H1 (cell line): ENCODE results near the gene CTNND2. TPM values are rescaled to one million over a fixed set of nuclear protein-coding genes. Genes with fewer than 3 reads are reported as not detected.

ENCODE experiments used
- CTCF ChIA-PET: fragments of 300-600 bp; sonication (Branson Sonifier 250); formaldehyde crosslinking; loops from one replicate; lab custom pipeline; 2021; ENCODE audit not compliant: partially characterized antibody; lab: Charles Lee
- POLR2A ChIA-PET: fragments of 300-600 bp; sonication (Branson Sonifier 250); formaldehyde crosslinking; loops from one replicate; lab custom pipeline; 2021; ENCODE audit warnings: inconsistent platforms; ENCODE audit not compliant: partially characterized antibody; lab: Charles Lee
- DNase-seq, 2 experiments: peaks; one replicate each; pipeline versions ENCODE4 v3.0.0 to v3.0.0-alpha.2; 2010 to 2022; ENCODE audit warnings: low spot score in 2 of 2, low read depth in 1 of 2, mixed read lengths in 1 of 2
- FAIRE-seq: peaks from 2 replicates; lab custom pipeline; 2011; peaks lifted over from hg19 to GRCh38; lab: Jason Lieb, UNC
- H2AFZ ChIP-seq: 2 replicates; pipeline ENCODE4 v1.8.1; 2012; ENCODE audit warnings: low read length, inconsistent platforms
- H2AK5ac ChIP-seq: 2 replicates; pipeline ENCODE4 v1.6.1; 2013; ENCODE audit warnings: low read depth, low read length
- H2BK120ac ChIP-seq: replicated peaks from 2 replicates; pipeline ENCODE3; 2013; ENCODE audit warnings: low read depth, low read length, inconsistent platforms
- H2BK12ac ChIP-seq: 2 replicates; pipeline ENCODE4 v1.6.1; 2013; ENCODE audit warnings: low read depth, low read length
- H2BK15ac ChIP-seq: 2 replicates; pipeline ENCODE4 v1.6.1; 2013; ENCODE audit warnings: low read length
- H2BK20ac ChIP-seq: 2 replicates; pipeline ENCODE4 v1.6.1; 2013; ENCODE audit warnings: low read length
- H2BK5ac ChIP-seq: 2 replicates; pipeline ENCODE4 v1.6.1; 2013; ENCODE audit warnings: low read depth, low read length
- H3K14ac ChIP-seq: 2 replicates; pipeline ENCODE4 v1.6.1; 2013; ENCODE audit warnings: inconsistent platforms; ENCODE audit not compliant: insufficient read length
- H3K18ac ChIP-seq: 2 replicates; pipeline ENCODE4 v1.6.1; 2013; ENCODE audit warnings: low read length; ENCODE audit errors: extremely low read depth
- H3K23ac ChIP-seq: 2 replicates; pipeline ENCODE4 v1.6.1; 2013; ENCODE audit warnings: inconsistent platforms; ENCODE audit not compliant: insufficient read length
- H3K23me2 ChIP-seq: 2 replicates; pipeline ENCODE4 v1.6.1; 2013; ENCODE audit warnings: low read depth, low read length
- H3K27ac ChIP-seq: 2 replicates; pipeline ENCODE4 v1.6.1; 2011; ENCODE audit warnings: low read depth, low read length, inconsistent platforms
- H3K27me3 ChIP-seq, 4 experiments: replicated peaks in 1 of 4; 1 replicate in 1 of 4; 2 replicates in 3 of 4; pipeline versions ENCODE4 v1.6.1 to v1.8.1; 2011 to 2013; ENCODE audit warnings: low read length in 3 of 4, mild to moderate bottlenecking in 3 of 4, inconsistent platforms in 2 of 4, mixed read lengths in 2 of 4, moderate library complexity in 1 of 4; ENCODE audit not compliant: control insufficient read depth in 3 of 4, insufficient read depth in 3 of 4; ENCODE audit errors: extremely low read depth in 1 of 4
- H3K36me3 ChIP-seq, 4 experiments: 2 replicates each; pipeline versions ENCODE4 v1.6.1 to v1.8.1; 2011 to 2013; ENCODE audit warnings: mild to moderate bottlenecking in 4 of 4, low read length in 3 of 4, moderate library complexity in 2 of 4, control low read depth in 1 of 4, inconsistent platforms in 1 of 4; ENCODE audit not compliant: insufficient read depth in 4 of 4, control insufficient read depth in 2 of 4
- H3K4ac ChIP-seq: replicated peaks from 2 replicates; pipeline ENCODE3; 2013; ENCODE audit warnings: low read length, low read depth, mixed read lengths, inconsistent platforms; ENCODE audit not compliant: insufficient read length
- H3K4me1 ChIP-seq, 4 experiments: replicated peaks in 1 of 4; 1 replicate in 1 of 4; 2 replicates in 3 of 4; pipeline versions ENCODE4 v1.6.1 to v1.8.1; 2011 to 2013; ENCODE audit warnings: low read length in 3 of 4, inconsistent platforms in 2 of 4, mixed read lengths in 1 of 4; ENCODE audit not compliant: insufficient read depth in 4 of 4, control insufficient read depth in 3 of 4
- H3K4me2 ChIP-seq, 2 experiments: 2 replicates each; pipeline versions ENCODE4 v1.6.1 to v1.8.1; 2011 to 2013; ENCODE audit warnings: low read depth in 2 of 2, low read length in 2 of 2, control low read depth in 1 of 2, inconsistent platforms in 1 of 2, mild to moderate bottlenecking in 1 of 2; ENCODE audit not compliant: insufficient read depth in 1 of 2
- H3K4me3 ChIP-seq, 4 experiments: fragments of 200-600, 300-600 bp in 1 of 4; sonication (generic), shearing (Covaris generic), sonication (Bioruptor Twin) in 1 of 4; 2 replicates each; pipeline versions ENCODE4 v1.5.1 to v1.8.1; 2011 to 2016; ENCODE audit warnings: low read length in 4 of 4, low read depth in 3 of 4, control low read depth in 2 of 4, inconsistent platforms in 2 of 4, mild to moderate bottlenecking in 2 of 4, mixed read lengths in 1 of 4, moderate library complexity in 1 of 4; ENCODE audit not compliant: insufficient read depth in 2 of 4; ENCODE audit errors: extremely low read depth in 1 of 4
- H3K56ac ChIP-seq: replicated peaks from 2 replicates; pipeline ENCODE3; 2013; ENCODE audit warnings: low read depth, mild to moderate bottlenecking, mixed read lengths, low read length, inconsistent platforms; ENCODE audit not compliant: insufficient read length
- H3K79me1 ChIP-seq: 2 replicates; pipeline ENCODE4 v1.6.1; 2013; ENCODE audit warnings: low read depth, low read length, control low read depth
- H3K79me2 ChIP-seq, 2 experiments: 2 replicates each; pipeline versions ENCODE4 v1.6.1 to v1.8.1; 2012 to 2013; ENCODE audit warnings: low read length in 2 of 2, mild to moderate bottlenecking in 2 of 2, inconsistent platforms in 1 of 2; ENCODE audit not compliant: insufficient read depth in 2 of 2, control insufficient read depth in 1 of 2
- H3K9ac ChIP-seq, 4 experiments: replicated peaks in 1 of 4; 1 replicate in 1 of 4; 2 replicates in 3 of 4; pipeline versions ENCODE4 v1.6.1 to v1.8.1; 2011 to 2013; ENCODE audit warnings: low read depth in 3 of 4, low read length in 3 of 4, control low read depth in 2 of 4, mild to moderate bottlenecking in 2 of 4, moderate library complexity in 2 of 4, inconsistent platforms in 1 of 4; ENCODE audit errors: extremely low read depth in 1 of 4
- H3K9me3 ChIP-seq, 2 experiments: 2 replicates each; pipeline versions ENCODE4 v1.6.1 to v1.8.1; 2012 to 2013; ENCODE audit warnings: mild to moderate bottlenecking in 2 of 2, moderate library complexity in 2 of 2, control low read depth in 1 of 2, inconsistent platforms in 1 of 2, low read depth in 1 of 2, low read length in 1 of 2, mixed read lengths in 1 of 2; ENCODE audit not compliant: insufficient read depth in 2 of 2
- H4K20me1 ChIP-seq, 2 experiments: replicated peaks in 1 of 2; 2 replicates each; pipeline versions ENCODE3 to v1.8.1; 2011 to 2013; ENCODE audit warnings: inconsistent platforms in 2 of 2, low read length in 2 of 2, mild to moderate bottlenecking in 1 of 2; ENCODE audit not compliant: insufficient read depth in 2 of 2, control insufficient read depth in 1 of 2
- H4K5ac ChIP-seq: 2 replicates; pipeline ENCODE4 v1.6.1; 2013; ENCODE audit warnings: low read length, low read depth, mixed read lengths, inconsistent platforms; ENCODE audit not compliant: insufficient read length
- H4K8ac ChIP-seq: 2 replicates; pipeline ENCODE4 v1.8.0; 2013; ENCODE audit warnings: mild to moderate bottlenecking, moderate library complexity, low read length, inconsistent platforms; ENCODE audit not compliant: insufficient read depth; ENCODE audit errors: extremely low read depth
- H4K91ac ChIP-seq: replicated peaks from 2 replicates; pipeline ENCODE3; 2013; ENCODE audit warnings: low read length, mixed read lengths, inconsistent platforms; ENCODE audit not compliant: insufficient read length
- ASH2L ChIP-seq: fragments of 200-600, 300-600 bp; sonication (generic); IDR thresholded peaks from one replicate; pipeline ENCODE4 v1.7.1; 2017; ENCODE audit warnings: low read length
- BCL11A ChIP-seq, 2 experiments: IDR thresholded peaks; one replicate each; pipeline ENCODE4 v1.6.1; 2011; ENCODE audit warnings: low read depth in 2 of 2, low read length in 2 of 2, mild to moderate bottlenecking in 2 of 2
- CBX8 ChIP-seq: fragments of 300-800, 300-1000 bp; sonication (generic); IDR thresholded peaks from 2 replicates; pipeline ENCODE4 v1.7.1; 2016; ENCODE audit warnings: low read depth, low read length, borderline replicate concordance
- CTBP2 ChIP-seq: IDR thresholded peaks from 2 replicates; pipeline ENCODE4 v1.7.0; 2011; ENCODE audit warnings: borderline replicate concordance, mild to moderate bottlenecking, moderate library complexity, mixed read lengths, low read length; ENCODE audit not compliant: insufficient read depth, insufficient read length
- HDAC6 ChIP-seq: IDR thresholded peaks from one replicate; pipeline ENCODE4 v1.7.1; 2012; ENCODE audit warnings: low read depth, mild to moderate bottlenecking, inconsistent platforms, low read length, moderate library complexity
- POLR2AphosphoS5 ChIP-seq: IDR thresholded peaks from 2 replicates; pipeline ENCODE4 v1.6.1; 2011; ENCODE audit warnings: low read depth, low read length
- POU5F1 ChIP-seq: IDR thresholded peaks from 2 replicates; pipeline ENCODE4 v1.6.1; 2011; ENCODE audit warnings: low read depth, mild to moderate bottlenecking, low read length, moderate library complexity
- RXRA ChIP-seq: IDR thresholded peaks from 2 replicates; pipeline ENCODE4 v1.6.1; 2011; ENCODE audit warnings: low read depth, mild to moderate bottlenecking, low read length, moderate library complexity; ENCODE audit not compliant: insufficient read depth
- SAP30 ChIP-seq: fragments of 300-600 bp; sonication (generic); IDR thresholded peaks from 2 replicates; pipeline ENCODE4 v1.7.1; 2012; ENCODE audit warnings: low read length, moderate library complexity, mild to moderate bottlenecking, inconsistent platforms; ENCODE audit not compliant: insufficient read depth, insufficient replicate concordance
- TEAD4 ChIP-seq: IDR thresholded peaks from 2 replicates; pipeline ENCODE4 v1.6.1; 2012; ENCODE audit warnings: low read depth, low read length, inconsistent platforms, mixed read lengths
- WGBS, 2 experiments: shearing (Covaris generic) in 1 of 2; methylation state at CpG; one replicate each; pipeline versions ENCODE4 v1.1.6 to v1.1.7; 2013 to 2015; ENCODE audit warnings: low lambda C conversion rate in 2 of 2, mixed read lengths in 2 of 2, inconsistent platforms in 1 of 2, low coverage in 1 of 2, missing lambda C conversion rate in 1 of 2; ENCODE audit not compliant: insufficient replicate concordance in 2 of 2, insufficient coverage in 1 of 2, insufficient read length in 1 of 2; ENCODE audit errors: extremely low coverage in 1 of 2, missing lambda C conversion rate in 1 of 2; 5-methylcytosine and 5-hydroxymethylcytosine counted together
- polyA plus RNA-seq, 7 experiments: library from polyadenylated mRNA; depleted of rRNA in 3 of 7; stranded (reverse) in 5 of 7; unstranded in 2 of 7; fragments of >200 nt in 5 of 7; fragments of 200-250 nt in 2 of 7; gene quantifications; 1 replicate in 5 of 7; 2 replicates in 1 of 7; 4 replicates in 1 of 7; pipeline versions ENCODE4 v1.2.1 to v1.2.3, GENCODE V29; 2011 to 2013; ENCODE audit warnings: missing spikeins in 2 of 7, mixed read lengths in 2 of 7
- total RNA-seq: library from RNA; stranded (reverse); fragmentation: NEBNext Ultra II Directional; extraction: Animal tissue kit (Norgen Biotek cat#: 25700); gene quantifications from 2 replicates; pipeline ENCODE4 v1.2.1, GENCODE V29; 2021
- TF ChIP-seq, protein P1 (sequence below): IDR thresholded peaks from 2 replicates; pipeline ENCODE4 v1.6.1; 2012; ENCODE audit warnings: inconsistent platforms
- TF ChIP-seq, protein P2 (sequence below): IDR thresholded peaks from 2 replicates; pipeline ENCODE4 v1.6.1; 2011; ENCODE audit warnings: low read length, improper control_type of control experiment
- TF ChIP-seq, protein P3 (sequence below): IDR thresholded peaks from 2 replicates; pipeline ENCODE4 v1.6.1; 2011; ENCODE audit warnings: low read depth, mild to moderate bottlenecking, low read length; ENCODE audit not compliant: insufficient read depth

The CTNND2 gene
- total and polyA plus RNA-seq, 2 of the 8 experiments (the other 6 are each of a cell fraction or from before 2014, with no cell fraction given): 7.4 to 14.2 TPM

DNA sequence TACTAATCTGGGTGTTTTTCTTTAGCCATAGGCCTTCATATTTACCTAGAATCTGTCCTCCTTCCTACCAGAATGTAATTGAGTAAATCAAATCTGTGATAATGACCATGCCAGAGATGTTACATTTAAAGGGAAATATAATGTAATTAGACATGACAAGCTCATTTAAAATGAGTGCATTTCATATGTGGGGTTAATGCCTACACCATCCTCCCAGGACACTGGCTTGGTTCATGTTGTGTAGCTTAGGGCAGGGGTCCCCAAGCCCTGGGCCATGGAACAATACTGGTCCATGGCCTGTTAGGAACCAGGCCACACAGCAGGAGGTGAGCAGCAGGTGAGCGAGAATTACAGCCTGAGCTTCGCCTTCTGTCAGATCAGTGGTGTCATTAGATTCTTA, 866.3 kb downstream of the CTNND2 start:
- Histone ChIP-seq H4K91ac (no peak overlapping the region), H3K4me2 (no peak overlapping the region), H3K56ac (no peak overlapping the region), H3K9ac (no peak overlapping the region), H2BK20ac (no peak overlapping the region), H3K36me3 (no peaks in the 10 kb centered on the region), H3K79me1 (no peaks in the 10 kb centered on the region), H2BK120ac (no peak overlapping the region), H3K23me2 (no peaks in the 10 kb centered on the region), H4K8ac (no peak overlapping the region), H2AK5ac (no peak overlapping the region), H2AFZ (no peak overlapping the region), H3K4me1 (no peaks in the 10 kb centered on the region), H3K27me3 (no peaks in the 10 kb centered on the region), H3K9me3 (no peaks in the 10 kb centered on the region), H3K14ac (no peak overlapping the region), H4K20me1 (no peaks in the 10 kb centered on the region), H3K27ac (no peak overlapping the region), H3K79me2 (no peaks in the 10 kb centered on the region), H2BK15ac (no peak overlapping the region), H3K23ac (no peak overlapping the region), H2BK12ac (no peak overlapping the region), H3K18ac (no peak overlapping the region), H3K4ac (no peak overlapping the region), H2BK5ac (no peak overlapping the region), H4K5ac (no peak overlapping the region), H3K4me3 (no peak overlapping the region)
- FAIRE-seq (no peak), DNase-seq (no peak)
- 89% methylated on average over 2 of the region's 2 CpGs; no CpG with 5 or more reads in 1 of the 2 experiments for WGBS, 2 experiments
- POLR2A ChIA-PET: no interaction called here
- CTCF ChIA-PET: interaction anchor here (0.6 to 1.9 kb wide), 6 partner anchors 10 to 171 kb away, joined by 3 to 6 read pairs (median 3); no protein-coding TSS in a partner anchor
- TF ChIP-seq CTBP2 (no peak), POLR2AphosphoS5 (no peak), HDAC6 (no peak), RXRA (no peak), TEAD4 (no peak), POU5F1 (no peak), ASH2L (no peak), BCL11A (IDR thresholded peaks at IDR 0.05; ENCODE audit: low read depth in 2 of 2, low read length in 2 of 2) (no peak), SAP30 (no peak), CBX8 (no peak)
- TF ChIP-seq, protein P1, sequence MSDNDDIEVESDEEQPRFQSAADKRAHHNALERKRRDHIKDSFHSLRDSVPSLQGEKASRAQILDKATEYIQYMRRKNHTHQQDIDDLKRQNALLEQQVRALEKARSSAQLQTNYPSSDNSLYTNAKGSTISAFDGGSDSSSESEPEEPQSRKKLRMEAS: no peak
- TF ChIP-seq, protein P2, sequence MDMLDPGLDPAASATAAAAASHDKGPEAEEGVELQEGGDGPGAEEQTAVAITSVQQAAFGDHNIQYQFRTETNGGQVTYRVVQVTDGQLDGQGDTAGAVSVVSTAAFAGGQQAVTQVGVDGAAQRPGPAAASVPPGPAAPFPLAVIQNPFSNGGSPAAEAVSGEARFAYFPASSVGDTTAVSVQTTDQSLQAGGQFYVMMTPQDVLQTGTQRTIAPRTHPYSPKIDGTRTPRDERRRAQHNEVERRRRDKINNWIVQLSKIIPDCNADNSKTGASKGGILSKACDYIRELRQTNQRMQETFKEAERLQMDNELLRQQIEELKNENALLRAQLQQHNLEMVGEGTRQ: no peak
- TF ChIP-seq, protein P3, sequence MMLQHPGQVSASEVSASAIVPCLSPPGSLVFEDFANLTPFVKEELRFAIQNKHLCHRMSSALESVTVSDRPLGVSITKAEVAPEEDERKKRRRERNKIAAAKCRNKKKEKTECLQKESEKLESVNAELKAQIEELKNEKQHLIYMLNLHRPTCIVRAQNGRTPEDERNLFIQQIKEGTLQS: no peak
